ENCODE measurements around the gene TCF7L1.

GRCh38 chr2:85189606-85190270 lies 56.5 kb downstream of the TCF7L1 start:
- TF ChIP-seq CTCF (IDR thresholded peaks at IDR 0.05; ENCODE audit: extremely low read depth in 1 of 2, insufficient read depth in 1 of 2, low read depth in 1 of 2, low read length in 2 of 2) (no peak), EZH2 (IDR thresholded peaks at IDR 0.05; ENCODE audit: borderline replicate concordance, low read depth, low read length, severe bottlenecking) (no peak), POLR2A (IDR thresholded peaks at IDR 0.05; ENCODE audit: low read depth, low read length) (no peak), POLR2AphosphoS5 (IDR thresholded peaks at IDR 0.05; ENCODE audit: insufficient read depth, low read depth, low read length) (no peak), MAX (IDR thresholded peaks at IDR 0.05; ENCODE audit: insufficient read depth, insufficient read length) (no peak), GATA2 (IDR thresholded peaks at IDR 0.05; ENCODE audit: insufficient read depth, insufficient read length, low read depth, low read length) (no peak), JUN (IDR thresholded peaks at IDR 0.05; ENCODE audit: borderline replicate concordance, insufficient read depth, insufficient read length, low read depth) (no peak), MYC (IDR thresholded peaks at IDR 0.05; ENCODE audit: low read depth, low read length) (no peak), FOS (IDR thresholded peaks at IDR 0.05; ENCODE audit: borderline replicate concordance, insufficient read depth, low read length) (no peak)

Measured in endothelial cell of umbilical vein (primary cell).